ENCODE measurements around the gene RSKR. TPM values are rescaled to one million over a fixed set of nuclear protein-coding genes. Genes with fewer than 3 reads are reported as not detected.
A peak's percentile ranks its signal among the peaks of the same experiment; 100 is the strongest.
"Not testable (repeated sequence)": the region's sequence is repeated elsewhere in the genome, so short reads cannot be mapped to it uniquely, and the experiment has no call there.

The RSKR gene
- total and polyA plus RNA-seq, 2 experiments from 2014 or later: 7.5 to 38.8 TPM

DNA sequence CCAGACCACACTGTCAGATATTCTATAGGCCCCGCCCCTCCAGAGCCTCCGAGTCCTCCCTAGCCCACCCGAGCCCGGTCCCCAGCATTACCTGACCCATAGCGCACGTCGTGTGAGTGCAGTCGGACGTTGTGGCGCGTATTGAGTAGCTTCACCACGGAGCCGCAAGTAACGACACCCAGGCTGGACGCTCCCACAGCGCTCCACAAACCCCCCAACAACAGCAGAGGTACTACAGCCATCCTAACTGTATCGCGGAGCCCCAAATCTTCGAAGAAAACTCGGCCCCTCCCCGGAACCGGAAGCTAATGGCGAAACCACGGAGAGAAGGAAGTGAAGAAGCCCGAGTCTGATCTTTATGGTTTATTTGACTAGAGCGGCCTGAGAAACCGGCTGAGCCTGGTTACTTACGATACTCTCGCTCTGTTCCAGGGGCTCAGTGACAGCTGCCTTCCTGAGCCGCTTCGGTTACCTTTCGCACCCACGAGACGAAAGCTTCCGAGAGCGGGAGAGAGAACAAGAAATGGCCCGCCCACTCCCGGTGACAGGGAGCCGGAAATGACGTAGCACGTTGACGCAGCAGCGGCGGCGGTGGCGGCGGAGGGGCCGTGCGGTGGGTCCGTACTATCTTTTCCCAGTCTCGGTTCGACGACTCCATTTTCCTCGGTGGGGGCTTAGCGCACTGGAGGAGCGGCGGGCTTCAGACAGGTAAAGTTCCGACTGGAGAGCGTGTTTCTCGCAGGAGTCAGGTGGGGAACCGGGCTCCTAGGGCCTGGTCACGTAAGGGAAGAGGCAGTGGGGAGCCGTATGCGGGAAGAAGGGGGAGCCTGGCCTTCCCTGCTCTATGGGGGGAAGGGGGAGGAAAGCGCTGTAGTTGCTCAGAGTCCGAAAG lies 47.9 kb upstream of the RSKR start, which contains the start of the genes SDF2 and SUPT6H:
Gene SDF2 (minus strand): TSS at position 272 of the 892 bp plus-strand sequence. CDS start 30 bp downstream, at position 242.
Gene SUPT6H (plus strand): TSS at position 571 of the 892 bp plus-strand sequence. CDS start 11,197 bp downstream, outside the sequence.
- Histone ChIP-seq H4K20me1 (replicated peaks; ENCODE audit: insufficient read depth) (peaks cover 20% of the 10 kb centered on the region), H3K79me2 (replicated peaks; ENCODE audit: insufficient read depth) (peaks cover 78% of the 10 kb centered on the region), H2AFZ (peak within 1 kb of the TSS; percentile 94), H3K4me1 (ENCODE audit: insufficient read depth) (peaks cover 9% of the 10 kb centered on the region), H3K27ac (ENCODE audit: low read depth) (peak within 1 kb of the TSS; percentile 97), H3K27me3 (ENCODE audit: insufficient read depth) (no peaks in the 10 kb centered on the region), H3K4me3 (peak within 1 kb of the TSS; percentile 88), H3K36me3 (ENCODE audit: insufficient read depth) (peaks cover 19% of the 10 kb centered on the region), H3F3A (replicated peaks; ENCODE audit: low read depth) (peaks cover 8% of the 10 kb centered on the region), H3K4me2 (peak within 1 kb of the TSS; percentile 93), H3K9me2 (ENCODE audit: insufficient read depth) (peaks cover 3% of the 10 kb centered on the region; the same call in 1 of the 2 replicates)
- H3K4me3 Mint-ChIP-seq: peak within 1 kb of the TSS; percentile 99
- TF ChIP-seq CREB1 (CRISPR knock-in tag; IDR thresholded peaks at IDR 0.05; ENCODE audit: low read depth) (peak; percentile 94), POLR2AphosphoS5 (IDR thresholded peaks at IDR 0.05; ENCODE audit: low read depth) (peak; percentile 80), EZH2phosphoT487 (IDR thresholded peaks at IDR 0.05; ENCODE audit: unreplicated experiment) (no peak)
- TF ChIP-seq, protein P1, sequence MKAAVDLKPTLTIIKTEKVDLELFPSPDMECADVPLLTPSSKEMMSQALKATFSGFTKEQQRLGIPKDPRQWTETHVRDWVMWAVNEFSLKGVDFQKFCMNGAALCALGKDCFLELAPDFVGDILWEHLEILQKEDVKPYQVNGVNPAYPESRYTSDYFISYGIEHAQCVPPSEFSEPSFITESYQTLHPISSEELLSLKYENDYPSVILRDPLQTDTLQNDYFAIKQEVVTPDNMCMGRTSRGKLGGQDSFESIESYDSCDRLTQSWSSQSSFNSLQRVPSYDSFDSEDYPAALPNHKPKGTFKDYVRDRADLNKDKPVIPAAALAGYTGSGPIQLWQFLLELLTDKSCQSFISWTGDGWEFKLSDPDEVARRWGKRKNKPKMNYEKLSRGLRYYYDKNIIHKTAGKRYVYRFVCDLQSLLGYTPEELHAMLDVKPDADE (IDR thresholded peaks at IDR 0.05): peak; percentile 52; the same call in 1 of the 2 replicates
- H3K27ac Mint-ChIP-seq: peak within 1 kb of the TSS; percentile 99
- H3K9me3 Mint-ChIP-seq: peaks cover 36% of the 10 kb centered on the region
- H3K4me1 Mint-ChIP-seq: peaks cover 15% of the 10 kb centered on the region
- H3K36me3 Mint-ChIP-seq (ENCODE audit: low read depth): peaks cover 57% of the 10 kb centered on the region
- H3K27me3 Mint-ChIP-seq (ENCODE audit: insufficient read depth, low read depth, poor library complexity): peaks cover 10% of the 10 kb centered on the region
- DNase-seq (ENCODE audit: low spot score): peak; percentile 98
- ATAC-seq: peak; percentile 91

DNA sequence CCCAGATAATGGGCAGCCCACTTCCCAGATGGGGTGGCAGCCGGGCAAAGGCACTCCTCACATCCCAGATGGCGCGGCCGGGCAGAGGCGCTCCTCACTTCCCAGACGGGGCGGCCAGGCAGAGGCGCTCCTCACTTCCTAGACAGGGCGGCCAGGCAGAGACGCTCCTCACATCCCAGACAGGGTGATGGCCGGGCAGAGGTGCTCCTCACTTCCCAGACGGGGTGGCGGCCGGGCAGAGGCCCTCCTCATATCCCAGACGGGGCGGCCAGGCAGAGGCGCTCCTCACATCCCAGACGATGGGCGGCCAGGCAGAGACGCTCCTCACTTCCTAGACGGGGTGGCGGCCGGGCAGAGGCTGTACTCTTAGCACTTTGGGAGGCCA lies 45.5 kb upstream of the RSKR start:
- not testable (repeated sequence) for H2AFZ ChIP-seq; H3K4me3 ChIP-seq; ATAC-seq; H3K4me2 ChIP-seq; H3K9me2 ChIP-seq (ENCODE audit: insufficient read depth); H3F3A ChIP-seq (replicated peaks; ENCODE audit: low read depth); DNase-seq (ENCODE audit: low spot score); H3K27ac ChIP-seq (ENCODE audit: low read depth); H3K27ac Mint-ChIP-seq; H3K27me3 ChIP-seq (ENCODE audit: insufficient read depth); H3K4me3 Mint-ChIP-seq; H3K4me1 ChIP-seq (ENCODE audit: insufficient read depth)
- Mint-ChIP-seq H3K27me3 (ENCODE audit: insufficient read depth, low read depth, poor library complexity) (peaks cover 10% of the 10 kb centered on the region), H3K36me3 (ENCODE audit: low read depth) (peaks cover 49% of the 10 kb centered on the region), H3K4me1 (peaks cover 15% of the 10 kb centered on the region), H3K9me3 (peaks cover 36% of the 10 kb centered on the region)
- Histone ChIP-seq H4K20me1 (replicated peaks; ENCODE audit: insufficient read depth) (0 out of 2 replicates have a peak, but pooled peaks cover 11% of the 10 kb centered on the region), H3K79me2 (replicated peaks; ENCODE audit: insufficient read depth) (peaks cover 68% of the 10 kb centered on the region), H3K36me3 (ENCODE audit: insufficient read depth) (peaks cover 19% of the 10 kb centered on the region)

DNA sequence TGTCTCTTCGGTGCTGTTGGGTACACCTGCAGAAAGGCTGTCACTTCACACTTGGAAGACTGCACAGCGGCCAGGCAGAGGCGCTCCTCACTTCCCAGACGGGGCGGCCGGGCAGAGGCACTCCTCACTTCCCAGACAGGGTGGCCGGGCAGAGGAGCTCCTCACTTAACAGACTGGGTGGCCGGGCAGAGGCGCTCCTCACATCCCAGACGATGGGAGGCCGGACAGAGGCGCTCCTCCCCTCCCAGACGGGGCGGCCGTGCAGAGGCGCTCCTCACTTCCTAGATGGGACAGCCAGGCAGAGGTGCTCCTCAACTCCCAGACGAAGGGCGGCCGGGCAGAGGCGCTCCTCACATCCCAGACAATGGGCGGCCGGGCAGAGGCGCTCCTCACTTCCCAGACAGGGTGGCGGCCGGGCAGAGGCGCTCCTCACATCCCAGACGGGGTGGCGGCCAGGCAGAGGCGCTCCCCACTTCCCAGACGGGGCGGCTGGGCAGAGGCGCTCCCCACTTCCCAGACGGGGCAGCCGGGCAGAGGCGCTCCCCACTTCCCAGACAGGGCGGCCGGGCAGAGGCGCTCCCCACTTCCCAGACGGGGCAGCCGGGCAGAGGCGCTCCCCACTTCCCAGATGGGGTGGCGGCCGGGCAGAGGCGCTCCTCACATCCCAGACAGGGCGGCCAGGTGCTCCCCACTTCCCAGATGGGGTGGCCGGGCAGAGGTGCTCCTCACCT lies 44.9 kb upstream of the RSKR start:
- not testable (repeated sequence) for DNase-seq (ENCODE audit: low spot score); H3K27ac ChIP-seq (ENCODE audit: low read depth); H3K4me2 ChIP-seq; ATAC-seq; H3K4me3 ChIP-seq; H3K27me3 ChIP-seq (ENCODE audit: insufficient read depth); H3K4me3 Mint-ChIP-seq; H3K27ac Mint-ChIP-seq; H3K4me1 ChIP-seq (ENCODE audit: insufficient read depth); H2AFZ ChIP-seq; H3K9me2 ChIP-seq (ENCODE audit: insufficient read depth); H3F3A ChIP-seq (replicated peaks; ENCODE audit: low read depth)
- peaks cover 13% of the 10 kb centered on the region for H3K4me1 Mint-ChIP-seq
- peaks cover 36% of the 10 kb centered on the region for H3K9me3 Mint-ChIP-seq
- Histone ChIP-seq H3K36me3 (ENCODE audit: insufficient read depth) (peaks cover 19% of the 10 kb centered on the region), H4K20me1 (replicated peaks; ENCODE audit: insufficient read depth) (0 out of 2 replicates have a peak, but pooled peaks cover 11% of the 10 kb centered on the region), H3K79me2 (replicated peaks; ENCODE audit: insufficient read depth) (peaks cover 63% of the 10 kb centered on the region)
- peaks cover 46% of the 10 kb centered on the region for H3K36me3 Mint-ChIP-seq (ENCODE audit: low read depth)
- peaks cover 10% of the 10 kb centered on the region for H3K27me3 Mint-ChIP-seq (ENCODE audit: insufficient read depth, low read depth, poor library complexity)

DNA sequence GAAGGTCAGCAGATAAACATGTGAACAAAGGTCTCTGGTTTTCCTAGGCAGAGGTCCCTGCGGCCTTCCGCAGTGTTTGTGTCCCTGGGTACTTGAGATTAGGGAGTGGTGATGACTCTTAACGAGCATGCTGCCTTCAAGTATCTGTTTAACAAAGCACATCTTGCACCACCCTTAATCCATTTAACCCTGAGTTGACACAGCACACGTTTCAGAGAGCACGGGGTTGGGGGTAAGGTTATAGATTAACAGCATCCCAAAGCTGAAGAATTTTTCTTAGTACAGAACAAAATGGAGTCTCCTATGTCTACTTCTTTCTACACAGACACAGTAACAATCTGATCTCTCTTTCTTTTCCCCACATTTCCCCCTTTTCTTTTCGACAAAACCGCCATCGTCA lies 44.4 kb upstream of the RSKR start:
- Mint-ChIP-seq H3K27me3 (ENCODE audit: insufficient read depth, low read depth, poor library complexity) (peaks cover 10% of the 10 kb centered on the region), H3K36me3 (ENCODE audit: low read depth) (peaks cover 43% of the 10 kb centered on the region), H3K9me3 (peaks cover 36% of the 10 kb centered on the region)
- DNase-seq (ENCODE audit: low spot score); H3K4me3 Mint-ChIP-seq; ATAC-seq; H3K27me3 ChIP-seq (ENCODE audit: insufficient read depth); H4K20me1 ChIP-seq (replicated peaks; ENCODE audit: insufficient read depth); H3K4me1 Mint-ChIP-seq; H2AFZ ChIP-seq; H3K4me3 ChIP-seq; H3K27ac Mint-ChIP-seq; H3K4me1 ChIP-seq (ENCODE audit: insufficient read depth); H3F3A ChIP-seq (replicated peaks; ENCODE audit: low read depth); H3K27ac ChIP-seq (ENCODE audit: low read depth); H3K4me2 ChIP-seq; H3K9me2 ChIP-seq (ENCODE audit: insufficient read depth): not testable (repeated sequence)
- H3K36me3 ChIP-seq (ENCODE audit: insufficient read depth): peaks cover 19% of the 10 kb centered on the region
- peaks cover 63% of the 10 kb centered on the region for H3K79me2 ChIP-seq (replicated peaks; ENCODE audit: insufficient read depth)
